Measurements from ENCODE around the gene CLIC4.
"Not testable (repeated sequence)": the region's sequence is repeated elsewhere in the genome, so short reads cannot be mapped to it uniquely, and the experiment has no call there.

Gene CLIC4

DNA sequence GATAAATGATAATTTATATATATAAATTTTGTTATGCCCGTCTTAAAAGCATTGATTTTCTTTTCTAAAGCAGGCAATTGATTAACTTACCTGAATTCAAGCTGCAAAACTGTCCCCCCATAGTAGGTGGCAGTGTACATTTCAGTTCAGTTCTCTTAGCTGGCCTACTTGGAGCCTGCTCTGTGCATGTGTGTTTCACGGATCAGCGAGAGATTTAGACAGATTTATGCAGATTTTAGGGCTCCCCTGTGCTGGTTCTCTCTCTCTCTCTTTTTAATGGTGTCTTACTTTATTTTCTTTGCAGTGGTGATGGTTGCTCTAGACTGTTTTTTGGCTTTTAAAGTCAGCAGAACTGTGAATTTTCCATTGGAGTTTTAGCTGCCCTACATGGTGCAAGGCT lies 30.7 kb downstream of the CLIC4 start:
- DNase-seq, result no peak

DNA sequence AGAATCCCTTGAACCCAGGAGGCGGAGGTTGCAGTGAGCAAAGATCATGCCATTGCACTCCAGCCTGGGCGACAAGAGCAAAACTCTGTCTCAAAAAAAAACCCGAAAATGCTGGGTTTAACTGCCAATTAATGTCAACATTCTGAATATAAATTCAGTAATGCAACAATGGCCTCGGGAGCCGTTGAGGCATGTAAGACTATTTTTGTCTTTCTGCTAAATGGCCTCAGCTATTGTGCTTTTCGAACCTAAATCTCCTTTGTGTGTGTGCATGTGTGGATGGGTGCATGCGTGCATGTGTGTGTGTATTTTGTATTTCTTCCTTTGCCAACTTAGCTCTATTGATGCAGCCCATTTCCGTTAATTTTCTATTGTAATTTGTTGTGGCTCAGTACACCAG lies 31.6 kb downstream of the CLIC4 start:
- DNase-seq, result no peak

- DNase-seq, result no peak
These were observed 32.9 kb downstream of the CLIC4 start for GRCh38 chr1:24778141-24778540.

GRCh38 chr1:24779199-24779598 lies 34.0 kb downstream of the CLIC4 start:
- DNase-seq, result not testable (repeated sequence)

GRCh38 chr1:24779689-24780464 lies 34.6 kb downstream of the CLIC4 start:
- DNase-seq, result no peak

DNA sequence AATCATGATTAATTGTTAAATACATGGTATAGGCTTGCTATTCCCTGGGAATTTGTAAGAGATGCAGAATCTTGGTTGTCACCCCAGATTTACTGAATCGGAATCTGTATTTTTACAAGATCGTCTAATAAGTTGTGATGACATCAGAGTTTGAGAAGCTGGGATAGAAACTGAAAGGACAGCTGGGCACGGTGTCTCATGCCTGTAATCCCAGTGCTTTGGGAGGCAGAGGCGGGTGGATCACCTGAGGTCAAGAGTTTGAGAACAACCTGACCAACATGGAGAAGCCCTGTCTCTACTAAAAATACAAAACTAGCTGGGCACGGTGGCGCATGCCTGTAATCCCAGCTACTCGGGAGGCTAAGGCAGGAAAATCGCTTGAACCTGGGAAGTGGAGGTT lies 35.4 kb downstream of the CLIC4 start:
- not testable (repeated sequence) for DNase-seq

- no peak for DNase-seq
These were observed 37.4 kb downstream of the CLIC4 start for GRCh38 chr1:24782689-24783088.

GRCh38 chr1:24783713-24784112 lies 38.5 kb downstream of the CLIC4 start:
- no peak for DNase-seq

GRCh38 chr1:24786191-24786590 lies 40.9 kb downstream of the CLIC4 start:
- DNase-seq, result no peak

GRCh38 chr1:24790490-24790889 lies 45.2 kb downstream of the CLIC4 start:
- no peak for DNase-seq

- no peak for DNase-seq
These were observed 48.3 kb downstream of the CLIC4 start for GRCh38 chr1:24793447-24794129.

DNA sequence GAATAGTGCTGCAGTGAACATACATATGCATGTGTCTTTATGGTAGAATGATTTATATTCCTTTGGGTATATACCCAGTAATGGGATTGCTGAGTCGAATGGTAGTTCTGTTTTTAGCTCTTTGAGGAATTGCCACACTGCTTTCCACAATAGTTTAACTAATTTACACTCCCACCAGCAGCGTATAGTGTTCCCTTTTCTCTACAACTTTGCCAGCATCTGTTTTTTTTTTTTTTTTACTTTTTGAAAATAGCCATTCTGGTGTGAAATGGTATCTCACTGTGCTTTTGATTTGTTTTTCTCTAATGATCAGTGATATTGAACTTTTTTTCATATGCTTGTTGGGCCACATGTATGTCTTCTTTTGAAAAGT lies 48.9 kb downstream of the CLIC4 start:
- not testable (repeated sequence) for DNase-seq

DNA sequence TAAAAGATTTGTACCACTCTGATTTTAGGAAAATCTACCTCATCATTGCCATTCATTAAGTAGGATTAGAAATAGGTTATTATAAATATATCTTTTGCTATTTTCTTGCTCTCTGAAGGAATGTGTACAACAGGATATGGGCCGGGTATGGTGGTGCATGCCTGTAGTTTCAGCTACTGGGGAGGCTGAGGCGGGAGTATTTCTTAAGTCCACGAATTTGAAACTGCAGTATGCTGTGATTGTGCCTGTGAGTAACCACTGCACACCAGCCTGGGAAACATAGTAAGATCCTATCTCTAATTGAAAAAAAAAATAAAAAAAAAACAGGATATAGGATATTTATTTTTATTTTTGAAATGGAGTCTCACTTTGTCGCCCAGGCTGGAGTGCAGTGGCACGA lies 50.0 kb downstream of the CLIC4 start:
- no peak for DNase-seq

- DNase-seq, result no peak
These were observed 51.3 kb downstream of the CLIC4 start for GRCh38 chr1:24796524-24796923.

GRCh38 chr1:24799242-24799641 lies 54.0 kb downstream of the CLIC4 start:
- not testable (repeated sequence) for DNase-seq

DNA sequence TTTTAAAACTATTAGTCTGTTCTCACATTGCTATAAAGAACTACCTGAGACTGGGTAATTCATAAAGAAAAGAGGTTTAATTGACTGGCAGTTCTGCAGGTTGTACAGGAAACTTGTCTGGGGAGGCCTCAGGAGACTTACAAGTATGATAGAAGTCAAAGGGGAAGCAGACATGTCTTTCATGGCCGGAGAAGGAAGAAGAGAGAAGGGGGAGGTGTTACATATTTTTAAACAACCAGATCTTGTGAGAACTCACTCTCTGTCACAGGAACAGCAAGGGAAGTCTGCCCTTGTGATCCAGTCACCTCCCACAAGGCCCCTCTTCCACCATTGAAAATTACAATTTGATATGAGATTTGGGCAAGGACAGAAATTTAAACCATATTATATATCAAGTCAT lies 55.9 kb downstream of the CLIC4 start:
- DNase-seq, result no peak

- no peak for DNase-seq
These were observed 58.0 kb downstream of the CLIC4 start for GRCh38 chr1:24803220-24803619.

GRCh38 chr1:24803987-24804530 lies 58.8 kb downstream of the CLIC4 start:
- no peak for DNase-seq

- DNase-seq, result no peak
These were observed 60.5 kb downstream of the CLIC4 start for GRCh38 chr1:24805534-24806301.

- no peak for DNase-seq
These were observed 61.3 kb downstream of the CLIC4 start for GRCh38 chr1:24806588-24806987.

- not testable (repeated sequence) for DNase-seq
These were observed 66.2 kb downstream of the CLIC4 start for GRCh38 chr1:24811494-24811893.

- not testable (repeated sequence) for DNase-seq
These were observed 75.0 kb downstream of the CLIC4 start for GRCh38 chr1:24820221-24820620.

GRCh38 chr1:24822887-24823286 lies 77.6 kb downstream of the CLIC4 start:
- DNase-seq, result no peak
